ENCODE data around the gene RCBTB2. TPM values are rescaled to one million over a fixed set of nuclear protein-coding genes. Genes with fewer than 3 reads are reported as not detected.

Gene RCBTB2
- total RNA-seq, 1 donor from 2014 or later = 15.3 TPM

DNA sequence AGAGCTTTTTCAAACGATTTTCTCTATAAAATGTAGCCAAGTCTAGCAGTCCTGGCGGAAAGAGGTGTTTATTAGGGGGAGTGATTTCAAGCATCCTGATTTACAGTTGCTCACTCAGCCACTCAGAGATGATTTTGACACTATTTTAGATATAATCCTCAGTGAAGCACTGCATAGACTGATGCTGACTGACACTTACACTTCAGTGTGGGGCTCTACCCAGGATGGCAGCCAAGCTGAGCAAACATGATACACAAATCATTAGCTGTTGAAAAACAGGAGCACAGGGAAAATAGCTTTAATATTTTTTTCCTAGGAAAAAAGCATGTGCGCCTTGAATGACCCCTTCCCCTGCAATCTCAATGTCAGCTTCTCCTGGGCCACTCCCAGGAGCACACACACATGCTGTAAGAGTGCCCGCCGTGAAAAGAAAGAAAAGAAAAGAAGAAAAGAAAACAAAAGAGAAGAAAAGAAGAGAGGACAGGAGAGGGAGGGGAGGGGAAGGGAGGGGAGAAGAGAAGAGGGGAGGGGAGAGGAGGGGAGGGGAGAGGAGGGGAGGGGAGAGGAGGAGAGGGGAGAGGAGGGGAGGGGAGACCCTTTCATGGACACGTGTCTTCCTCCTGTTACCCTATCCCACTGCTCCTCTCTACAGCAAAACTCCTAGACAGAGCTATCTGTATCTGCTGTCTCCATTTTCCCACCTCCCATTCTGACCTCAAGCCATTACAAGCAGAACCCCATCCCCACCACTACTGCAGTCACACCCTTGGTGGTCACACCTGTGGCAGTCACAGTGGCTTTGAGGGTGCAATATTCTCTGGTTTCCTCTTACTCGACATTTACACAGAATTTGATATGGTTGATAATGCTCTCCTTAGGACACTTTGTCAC lies 36.4 kb downstream of the RCBTB2 start:
- peak in 1 of 2 donors; percentile 29 for DNase-seq (ENCODE audit: low read depth in 2 of 2)

DNA sequence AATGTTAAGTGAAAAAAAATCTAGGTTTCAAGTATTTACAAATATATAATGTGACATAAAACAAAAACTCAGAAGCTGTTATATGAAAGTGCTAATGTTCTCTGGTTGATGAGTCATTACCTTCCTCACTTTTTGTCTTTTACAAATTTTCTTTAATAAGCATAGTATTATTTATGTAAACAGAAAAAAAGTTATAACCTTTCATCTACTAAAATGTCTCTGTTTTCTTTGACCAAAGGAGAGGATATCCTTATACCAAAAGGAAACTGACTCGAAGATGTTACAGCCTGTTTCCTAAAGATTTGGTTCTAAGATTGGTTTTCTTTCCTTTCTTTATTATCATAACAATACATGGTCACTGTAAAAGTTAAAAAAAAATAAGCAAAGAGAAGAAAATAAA lies 38.0 kb downstream of the RCBTB2 start:
- DNase-seq (ENCODE audit: low read depth in 2 of 2) = peak; percentile 10 to 80

DNA sequence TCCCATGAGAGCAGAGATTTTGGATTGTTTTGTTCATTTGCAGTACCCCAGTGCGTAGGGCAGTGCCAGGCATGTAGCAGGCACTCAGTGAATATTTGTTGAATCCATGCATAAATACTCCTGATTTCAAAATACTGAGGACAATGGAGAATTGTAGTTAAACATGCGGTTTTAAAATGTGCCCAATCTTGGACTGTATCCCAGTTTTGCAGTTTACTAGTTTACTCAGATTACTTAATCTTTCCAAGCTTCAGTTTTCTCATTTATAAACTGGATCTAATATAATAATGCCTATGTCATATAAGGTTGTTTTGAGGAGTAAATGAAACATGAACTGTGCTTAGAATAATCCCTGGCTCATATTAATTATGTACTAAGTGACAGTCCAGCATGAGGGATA lies 39.0 kb downstream of the RCBTB2 start:
- DNase-seq (ENCODE audit: low read depth in 2 of 2) = peak in 1 of 2 donors; percentile 39

DNA sequence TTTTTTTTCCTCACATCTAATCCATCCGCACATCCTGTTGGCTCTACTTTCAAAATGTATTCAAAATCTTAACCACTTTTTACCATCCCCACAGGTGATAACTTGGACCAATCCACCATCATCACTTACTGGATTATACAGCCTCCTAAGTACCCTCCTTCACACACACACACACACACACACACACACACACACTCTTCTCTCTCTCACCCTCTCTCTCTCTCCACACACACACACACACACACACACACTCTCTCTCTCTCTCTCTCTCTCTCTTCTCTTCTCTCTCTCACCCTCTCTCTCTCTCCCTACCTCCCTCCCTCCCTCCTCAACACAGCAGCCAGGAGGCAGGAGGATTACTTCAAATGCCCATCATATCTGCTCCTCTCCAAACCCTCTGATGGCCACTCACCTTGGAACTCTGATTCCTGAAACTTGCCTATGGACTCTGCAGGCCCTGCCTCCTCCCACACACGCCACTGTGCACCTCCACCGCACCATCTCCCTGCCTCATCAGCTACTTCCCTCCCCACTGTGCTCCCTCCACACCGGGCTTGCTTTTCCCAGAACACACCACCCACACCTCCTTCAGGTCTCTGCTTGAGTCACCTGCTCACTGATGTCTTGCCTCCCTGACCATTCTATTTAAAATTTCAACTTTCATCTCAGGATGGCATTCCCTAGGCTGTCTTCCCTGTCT lies 39.7 kb downstream of the RCBTB2 start:
- DNase-seq (ENCODE audit: low read depth in 2 of 2) = no peak

DNA sequence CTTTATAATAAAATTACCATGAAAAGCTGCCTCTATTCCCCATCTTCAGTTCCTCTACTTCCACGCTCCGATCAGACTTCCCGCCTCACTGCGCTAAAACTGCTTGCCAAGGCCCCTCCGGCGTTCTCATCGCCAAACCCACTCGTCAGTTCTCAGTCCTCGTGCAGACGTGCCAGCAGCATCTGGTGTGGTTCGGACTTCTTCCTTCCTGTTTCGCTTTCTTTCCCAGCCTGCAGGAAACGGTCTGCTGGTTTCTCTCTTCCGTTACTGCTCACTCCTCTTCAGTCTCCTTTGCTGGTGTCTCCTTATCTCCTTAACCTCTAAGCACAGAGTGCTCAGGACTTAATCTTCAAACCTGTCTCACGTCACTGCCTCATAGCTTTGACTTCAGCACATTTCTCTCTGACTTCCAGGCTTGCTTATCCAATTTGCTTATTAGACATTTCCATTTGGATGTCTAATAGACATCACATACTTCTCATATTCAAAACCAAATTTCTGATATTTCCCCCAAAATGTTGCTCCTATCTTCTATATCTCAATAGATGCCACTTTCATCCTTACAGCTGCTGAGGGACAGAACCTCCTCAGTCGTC lies 40.3 kb downstream of the RCBTB2 start:
- DNase-seq (ENCODE audit: low read depth in 2 of 2) = peak; percentile 74 to 93

DNA sequence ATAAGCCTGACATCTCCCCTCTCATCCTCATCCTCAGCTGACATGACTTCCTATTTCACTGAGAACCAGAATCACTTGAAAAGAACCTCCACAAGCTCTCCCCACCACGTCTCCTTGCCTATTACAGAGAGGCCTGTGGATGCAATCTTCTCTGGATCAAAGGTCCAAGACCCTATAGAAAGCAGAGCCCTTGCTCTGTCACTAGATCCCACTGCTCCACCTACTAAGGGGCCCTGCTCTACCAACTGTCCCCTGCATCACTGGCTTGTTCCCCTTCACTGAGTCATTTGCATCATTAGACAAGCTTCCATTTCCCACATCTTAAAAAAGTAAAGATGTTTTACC lies 40.8 kb downstream of the RCBTB2 start:
- DNase-seq (ENCODE audit: low read depth in 2 of 2) = no peak

DNA sequence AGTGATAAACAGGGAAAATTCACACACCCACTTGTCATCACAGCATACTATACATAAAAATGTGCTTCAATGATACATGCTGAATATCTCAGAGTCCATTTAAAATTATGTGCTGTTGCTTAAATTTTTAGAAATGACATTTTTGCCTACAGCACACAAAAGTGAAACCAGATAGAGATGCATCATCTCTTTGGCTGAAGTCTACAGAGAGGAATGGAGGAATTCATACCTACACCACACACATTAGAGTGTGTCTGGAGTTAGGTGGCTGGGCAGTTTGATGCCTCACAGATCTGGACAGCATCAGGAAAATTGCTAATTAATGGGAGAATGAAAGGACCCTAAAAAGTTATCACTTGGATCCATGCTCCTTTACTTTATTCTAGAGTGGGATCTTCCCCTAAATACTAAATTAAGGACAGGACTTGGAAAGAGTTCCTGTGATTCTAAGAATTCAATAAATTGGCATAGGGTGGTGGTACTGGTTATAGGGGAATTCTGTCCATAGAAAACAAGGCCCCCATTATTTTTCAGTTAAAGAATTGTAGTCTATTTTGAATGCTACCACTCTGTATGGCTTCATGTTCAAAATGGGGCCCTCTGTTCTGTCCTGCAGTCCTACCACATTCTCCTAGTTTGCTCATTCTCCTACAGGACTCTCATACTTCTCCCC lies 41.3 kb downstream of the RCBTB2 start:
- DNase-seq (ENCODE audit: low read depth in 2 of 2) = no peak

DNA sequence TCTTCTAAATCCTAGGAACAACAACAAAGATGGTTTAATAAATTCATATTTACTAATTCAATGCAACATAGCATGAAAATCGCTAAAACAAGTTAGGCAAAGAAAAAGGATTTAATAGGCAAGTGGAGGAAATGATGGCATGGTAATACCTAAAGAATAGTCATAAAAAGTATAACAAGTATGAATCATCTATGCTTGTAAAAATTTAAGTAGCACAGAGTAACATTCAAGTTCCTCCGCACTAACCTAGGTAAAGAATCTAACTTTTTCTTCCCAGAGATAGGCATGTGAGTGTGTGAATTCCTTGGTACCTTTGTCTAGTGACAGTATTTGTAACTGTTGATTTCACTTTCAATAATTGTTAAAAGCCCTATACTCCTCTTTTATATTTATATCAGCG lies 42.6 kb downstream of the RCBTB2 start:
- DNase-seq (ENCODE audit: low read depth in 2 of 2) = no peak

DNA sequence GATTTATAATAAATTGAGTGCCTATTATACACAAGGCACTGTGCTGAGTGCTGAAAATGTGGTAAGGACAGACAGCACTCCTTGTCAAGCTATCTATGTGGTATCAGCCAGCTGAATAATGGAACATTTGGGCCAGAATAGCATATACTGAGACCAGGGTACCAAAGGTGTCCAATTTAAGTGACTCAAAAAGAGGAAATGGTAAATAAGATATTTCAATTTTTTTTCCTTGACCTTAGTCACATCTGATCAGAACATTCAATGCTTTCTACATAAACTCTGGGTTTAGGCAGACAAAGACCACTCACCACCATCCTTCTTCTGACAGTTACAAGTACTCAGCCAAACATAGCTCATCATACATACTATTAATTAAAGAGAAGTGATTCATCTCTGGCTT lies 43.2 kb downstream of the RCBTB2 start:
- no peak for DNase-seq (ENCODE audit: low read depth in 2 of 2)

DNA sequence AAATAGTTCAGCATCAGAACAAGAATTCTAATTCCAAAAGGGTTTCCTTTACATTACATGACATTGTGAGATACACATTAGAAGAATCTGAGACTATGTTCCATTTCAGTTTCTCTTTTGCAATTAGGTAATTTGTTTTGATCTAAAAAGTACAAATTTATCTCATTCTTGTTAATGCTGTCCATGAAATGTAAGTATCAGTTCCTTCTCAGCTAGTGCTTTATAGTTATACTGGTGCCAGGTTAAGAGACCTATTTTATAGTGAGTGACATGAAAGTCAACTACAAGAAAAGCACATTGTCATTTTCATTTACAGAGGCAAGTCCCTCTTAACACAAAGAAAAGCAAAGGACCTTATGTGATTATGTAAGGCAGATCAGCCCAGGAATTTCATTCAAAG lies 43.9 kb downstream of the RCBTB2 start:
- no peak for DNase-seq (ENCODE audit: low read depth in 2 of 2)

DNA sequence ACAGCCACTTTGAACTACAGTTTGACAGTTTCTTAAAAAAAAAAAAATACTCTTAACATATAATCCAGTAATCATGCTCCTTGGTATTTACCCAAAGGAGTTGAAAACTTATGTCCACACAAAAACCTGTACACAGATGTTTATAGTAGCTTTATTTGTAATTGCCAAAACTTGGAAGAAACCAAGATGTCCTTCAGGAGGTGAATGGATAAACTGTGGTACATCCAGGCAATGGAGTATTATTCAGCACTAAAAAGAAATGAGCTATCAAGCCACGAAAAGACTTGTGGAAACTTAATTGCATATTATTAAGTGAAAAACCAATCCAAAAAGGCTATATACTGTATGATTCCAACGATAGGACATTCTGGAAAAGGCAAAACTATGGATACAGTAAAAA lies 44.9 kb downstream of the RCBTB2 start:
- no peak for DNase-seq (ENCODE audit: low read depth in 2 of 2)

DNA sequence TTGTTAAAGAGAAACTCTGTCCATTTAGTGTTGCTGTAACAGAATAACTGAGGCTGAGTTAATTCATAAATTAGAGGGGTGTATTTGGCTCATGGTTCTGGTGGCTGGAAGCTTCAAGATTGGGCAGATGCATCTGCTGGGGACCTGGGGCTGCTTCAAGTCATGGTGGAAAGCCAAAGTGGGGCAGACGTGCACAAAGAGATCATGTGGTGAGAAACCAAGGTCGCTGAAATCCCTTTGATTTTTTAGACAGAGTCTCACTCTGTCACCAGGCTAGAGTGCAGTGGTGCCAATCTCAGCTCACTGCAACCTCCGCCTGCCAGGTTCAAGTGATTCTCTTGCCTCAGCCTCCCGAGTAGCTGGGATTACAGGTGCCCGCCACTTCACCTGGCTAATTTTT lies 46.0 kb downstream of the RCBTB2 start:
- DNase-seq (ENCODE audit: low read depth in 2 of 2) = no peak

DNA sequence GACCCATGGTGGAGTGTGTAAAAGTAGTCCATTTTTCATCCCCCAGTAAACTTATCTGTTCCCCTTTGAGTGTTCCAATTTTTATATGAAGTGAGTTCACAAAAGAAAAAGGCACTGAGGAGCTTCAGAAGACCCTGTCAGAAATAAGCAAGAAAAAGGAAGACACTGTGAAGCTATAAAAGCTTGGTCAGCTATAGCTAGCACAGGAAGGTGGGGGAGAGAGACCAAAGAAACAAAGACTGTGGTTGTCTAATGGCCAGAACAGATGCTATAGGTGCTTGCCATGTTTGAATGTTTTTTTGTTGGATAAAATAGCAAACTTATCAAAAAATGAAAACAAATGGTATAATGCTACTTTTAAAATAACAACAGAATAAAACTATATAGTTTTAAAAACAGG lies 46.5 kb downstream of the RCBTB2 start:
- DNase-seq (ENCODE audit: low read depth in 2 of 2) = no peak

DNA sequence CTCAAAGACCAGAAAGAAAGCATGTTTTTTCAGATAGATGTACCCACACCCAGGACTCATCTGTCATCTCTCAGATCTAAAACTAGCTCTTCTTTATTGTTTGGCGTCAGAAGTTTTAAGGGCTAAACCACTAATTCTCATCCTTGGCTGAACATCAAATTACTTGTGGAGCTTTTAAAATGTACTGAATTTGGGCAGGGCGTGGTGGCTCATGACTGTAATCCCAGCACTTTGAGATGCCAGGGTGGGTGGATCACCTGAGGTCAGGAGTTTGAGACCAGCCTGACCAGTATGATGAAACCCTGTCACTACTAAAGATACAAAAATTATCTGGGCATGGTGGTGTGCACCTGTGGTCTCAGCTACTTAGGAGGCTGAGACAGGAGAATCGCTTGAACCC lies 47.4 kb downstream of the RCBTB2 start:
- no peak for DNase-seq (ENCODE audit: low read depth in 2 of 2)

DNA sequence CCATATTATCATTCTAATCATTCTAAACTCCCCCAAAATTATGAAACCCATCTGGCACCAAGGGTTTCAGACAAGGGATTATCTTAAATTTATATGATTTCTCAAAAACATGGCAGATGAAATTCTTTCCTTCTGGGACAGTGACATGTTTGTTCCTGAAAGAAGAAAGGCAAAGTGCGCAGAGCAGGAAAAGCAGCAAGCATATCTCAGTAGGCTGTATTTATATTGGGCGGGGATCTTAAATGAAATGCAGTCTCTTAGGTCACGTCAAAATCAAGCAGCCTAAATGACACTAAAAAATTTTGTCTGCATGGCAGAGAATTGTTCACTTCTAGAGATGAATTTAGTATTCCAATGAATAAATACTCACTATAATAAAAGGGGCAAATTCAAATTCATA lies 49.3 kb downstream of the RCBTB2 start:
- no peak for DNase-seq (ENCODE audit: low read depth in 2 of 2)

DNA sequence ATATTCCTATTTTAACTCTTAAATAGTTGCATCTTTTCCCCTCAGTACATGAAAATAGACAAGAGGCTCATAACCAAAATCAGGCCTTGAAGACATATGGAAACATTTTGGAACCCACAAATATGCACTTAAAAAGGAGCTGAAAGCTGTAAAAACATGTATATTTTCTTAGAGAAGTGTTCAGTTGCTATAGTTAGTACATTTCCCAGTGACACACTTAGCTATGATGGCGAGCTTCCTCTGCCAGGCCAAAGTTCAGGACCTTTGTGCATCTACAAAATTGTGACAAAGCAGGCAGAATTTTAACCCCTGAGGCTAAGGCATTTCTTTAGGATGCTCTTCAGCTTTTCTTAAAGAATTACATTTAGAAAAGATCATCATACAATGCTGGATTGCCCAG lies 54.5 kb downstream of the RCBTB2 start:
- DNase-seq (ENCODE audit: low read depth in 2 of 2) = no peak

DNA sequence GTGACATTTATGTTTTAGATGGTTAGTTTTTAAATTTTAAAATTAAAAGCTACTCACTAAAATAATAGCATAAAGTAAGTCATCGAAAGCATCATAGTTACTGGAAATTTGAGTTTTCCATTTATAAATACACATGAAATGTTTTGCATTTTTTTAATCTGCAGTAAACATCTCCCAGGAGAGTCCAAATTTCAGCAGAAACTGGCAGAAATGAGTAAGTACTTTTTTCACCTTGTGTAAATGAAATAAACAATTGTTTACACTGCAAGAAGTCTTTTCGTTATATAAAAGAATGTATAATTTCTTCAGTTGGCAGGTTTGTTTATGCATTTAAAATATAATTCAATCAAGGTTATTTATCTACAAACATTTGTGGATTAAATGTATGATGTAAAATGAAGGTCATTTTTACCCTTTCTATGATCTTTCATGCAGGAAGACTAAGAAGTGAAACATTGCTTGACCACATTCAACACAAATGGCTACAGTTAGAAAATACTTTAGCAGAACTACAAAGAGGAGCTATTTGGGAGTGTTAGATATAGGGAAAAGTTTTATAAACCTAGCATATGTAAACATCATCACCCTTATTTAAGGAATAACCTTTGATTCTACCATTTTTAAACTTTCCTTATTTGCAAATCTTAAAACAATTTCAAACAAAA lies 55.6 kb downstream of the RCBTB2 start:
- no peak for DNase-seq (ENCODE audit: low read depth in 2 of 2)

DNA sequence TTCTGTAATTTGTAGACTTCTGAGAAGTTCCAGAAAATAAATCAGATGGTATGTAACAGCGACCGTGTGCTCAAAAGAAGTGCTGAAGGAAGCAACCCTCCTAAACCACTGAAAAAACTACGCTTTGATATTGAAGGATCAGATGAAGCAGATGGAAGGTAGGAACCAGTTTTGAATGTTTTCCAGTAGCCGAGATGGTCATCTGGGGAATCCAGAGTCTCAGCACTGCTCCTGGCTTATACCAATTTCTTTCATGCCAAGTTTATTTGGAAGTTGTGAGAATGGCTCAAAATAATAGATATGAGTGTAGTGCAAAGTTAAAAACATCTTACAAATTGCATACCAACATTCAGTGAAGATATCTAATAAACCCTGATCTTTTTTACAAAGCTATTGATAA lies 56.2 kb downstream of the RCBTB2 start:
- no peak for DNase-seq (ENCODE audit: low read depth in 2 of 2)

DNA sequence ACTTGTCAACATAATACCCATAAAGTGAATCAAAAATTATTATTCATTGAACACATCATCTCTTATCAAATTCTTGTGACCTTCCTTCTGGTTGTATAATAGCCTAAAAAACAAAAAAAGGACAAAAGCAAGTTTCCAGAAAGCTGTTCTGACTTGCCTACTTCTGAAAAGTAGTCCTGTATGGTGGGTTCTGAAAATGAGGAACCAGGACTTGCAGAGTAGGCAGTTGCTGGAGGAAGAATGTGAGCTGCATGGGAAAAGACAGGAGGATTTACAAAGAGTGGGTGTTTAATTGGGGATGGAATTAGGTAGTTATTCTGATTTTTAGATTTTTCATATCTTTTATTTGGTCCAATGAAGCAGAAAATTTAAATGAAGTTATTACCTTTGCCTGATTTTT lies 56.7 kb downstream of the RCBTB2 start:
- DNase-seq (ENCODE audit: low read depth in 2 of 2) = no peak

DNA sequence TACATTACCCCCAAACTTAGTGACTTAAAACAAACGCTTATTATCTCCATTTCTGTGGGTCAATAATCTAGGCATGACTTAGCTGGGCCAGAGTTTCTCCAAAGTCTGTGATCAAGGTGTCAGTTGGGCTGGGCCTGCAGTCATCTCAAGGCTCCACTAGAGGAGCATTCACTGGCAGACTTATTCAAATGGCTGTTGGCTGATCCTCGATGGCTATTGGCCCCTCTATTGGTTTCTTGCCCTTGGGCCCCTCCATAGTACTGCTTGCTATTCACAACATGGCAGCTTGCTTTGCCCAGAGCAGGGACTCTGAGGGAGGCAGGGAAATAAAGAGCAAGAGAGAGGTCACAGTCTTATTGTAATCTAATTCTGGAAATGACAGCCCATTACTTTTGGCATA lies 57.6 kb downstream of the RCBTB2 start:
- no peak for DNase-seq (ENCODE audit: low read depth in 2 of 2)

DNA sequence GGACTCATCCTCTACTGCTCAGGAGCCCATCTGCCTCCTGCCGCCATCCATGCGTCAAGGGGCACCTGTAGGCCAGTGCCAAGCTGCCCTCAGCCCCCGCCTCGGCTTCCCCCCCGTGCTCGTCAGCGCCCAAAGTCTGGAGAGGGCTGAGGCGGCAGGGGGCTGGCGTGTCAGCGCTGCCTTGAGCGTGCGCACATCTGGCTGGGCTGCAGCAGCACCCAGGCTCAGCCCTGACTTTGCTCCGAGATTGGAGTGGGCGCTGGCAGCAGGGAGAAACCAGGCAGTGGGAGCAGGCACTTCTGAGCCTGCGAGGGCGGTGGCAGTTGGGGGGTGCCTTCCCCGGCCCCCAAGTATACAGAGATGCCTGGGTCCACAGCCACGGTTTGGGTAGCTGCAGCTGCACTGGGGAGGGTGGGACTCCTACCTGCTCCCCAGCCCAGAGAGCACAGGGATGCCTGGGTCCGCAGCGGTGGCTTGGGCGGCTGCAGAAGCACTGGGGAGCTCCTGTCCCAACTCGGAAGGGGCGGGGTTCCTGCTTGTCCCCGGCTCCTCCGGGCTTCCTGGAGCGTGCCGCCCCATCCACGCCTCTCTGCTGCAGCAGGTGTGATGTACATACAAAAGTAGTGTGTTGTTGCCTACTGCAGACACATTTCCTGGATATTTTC lies 75.2 kb downstream of the RCBTB2 start:
- DNase-seq (ENCODE audit: low read depth in 2 of 2) = no peak

Measured in lung microvascular endothelial cell (primary cell).